G401 (cell line): Measurements from ENCODE around the gene CD99. TPM values are rescaled to one million over a fixed set of nuclear protein-coding genes. Genes with fewer than 3 reads are reported as not detected.
"Not testable (repeated sequence)": the region's sequence is repeated elsewhere in the genome, so short reads cannot be mapped to it uniquely, and the experiment has no call there.

Experiments
- DNase-seq: peaks from one replicate; pipeline ENCODE4 v3.0.0-alpha.2; 2015; ENCODE audit warnings: low spot score
- in situ Hi-C: cut with HindIII; loops from 2 replicates; pipeline ENCODE4 v1.10.0; 2016; ENCODE audit warnings: low sequenced_read_pairs, mixed read lengths
- total RNA-seq: library from RNA; depleted of rRNA; stranded (reverse); fragments of >200 nt; shearing (Covaris generic); gene quantifications from 2 replicates; pipeline ENCODE4 v1.2.3, GENCODE V29; 2014

CD99 gene
- total RNA-seq, 1 experiment from 2014 or later, result 133 TPM

GRCh38 chrX:2672084-2672483 lies 19.0 kb upstream of the CD99 start:
- DNase-seq, result no peak
- in situ Hi-C loops, result no loop called here

GRCh38 chrX:2673611-2674010 lies 17.5 kb upstream of the CD99 start:
- in situ Hi-C loops, result no loop called here
- DNase-seq, result no peak

GRCh38 chrX:2675657-2676200 lies 15.4 kb upstream of the CD99 start:
- DNase-seq, in situ Hi-C loops: not testable (repeated sequence)

GRCh38 chrX:2676794-2677675 lies 14.1 kb upstream of the CD99 start:
- DNase-seq, result no peak
- in situ Hi-C loops, result no loop called here

- in situ Hi-C loops, result no loop called here
- peak; percentile 29 for DNase-seq
Observed at GRCh38 chrX:2677764-2678163, 13.3 kb upstream of the CD99 start.

GRCh38 chrX:2678583-2678982 lies 12.5 kb upstream of the CD99 start:
- DNase-seq, result no peak
- in situ Hi-C loops, result no loop called here

GRCh38 chrX:2679534-2680485 lies 11.3 kb upstream of the CD99 start:
- in situ Hi-C loops, result no loop called here
- no peak for DNase-seq

- in situ Hi-C loops, result no loop called here
- no peak for DNase-seq
Observed at GRCh38 chrX:2680486-2681348, 10.4 kb upstream of the CD99 start.

GRCh38 chrX:2682565-2683177 lies 8.4 kb upstream of the CD99 start:
- no peak for DNase-seq
- in situ Hi-C loops, result no loop called here

GRCh38 chrX:2684256-2684655 lies 6.8 kb upstream of the CD99 start:
- in situ Hi-C loops, result no loop called here
- DNase-seq, result no peak

GRCh38 chrX:2685886-2686285 lies 5.2 kb upstream of the CD99 start:
- DNase-seq, result no peak

GRCh38 chrX:2689773-2690666 lies 1.1 kb upstream of the CD99 start:
- no peak for DNase-seq
- in situ Hi-C loops, result no loop called here

More at GRCh38 chrX:2685886-2686285, 5.2 kb upstream of the CD99 start:
- in situ Hi-C loops, result no loop called here

GRCh38 chrX:2691543-2692220 lies 587 bp downstream of the CD99 start:
- in situ Hi-C loops, result no loop called here
- DNase-seq, result no peak

- in situ Hi-C loops, result no loop called here
- DNase-seq, result no peak
Observed at GRCh38 chrX:2692221-2693112, 1.4 kb downstream of the CD99 start.

GRCh38 chrX:2693113-2694002 lies 2.3 kb downstream of the CD99 start:
- in situ Hi-C loops, result no loop called here
- no peak for DNase-seq
